HG02678 (cell line): ENCODE results near the gene TSPAN18.

Source experiments
- ATAC-seq: cut with Tn5 transposase; IDR thresholded peaks from one replicate; pipeline ENCODE4 v1.9.1; 2021; ENCODE audit warnings: mild to moderate bottlenecking, moderate library complexity; ENCODE audit not compliant: unreplicated experiment

The TSPAN18 gene

DNA sequence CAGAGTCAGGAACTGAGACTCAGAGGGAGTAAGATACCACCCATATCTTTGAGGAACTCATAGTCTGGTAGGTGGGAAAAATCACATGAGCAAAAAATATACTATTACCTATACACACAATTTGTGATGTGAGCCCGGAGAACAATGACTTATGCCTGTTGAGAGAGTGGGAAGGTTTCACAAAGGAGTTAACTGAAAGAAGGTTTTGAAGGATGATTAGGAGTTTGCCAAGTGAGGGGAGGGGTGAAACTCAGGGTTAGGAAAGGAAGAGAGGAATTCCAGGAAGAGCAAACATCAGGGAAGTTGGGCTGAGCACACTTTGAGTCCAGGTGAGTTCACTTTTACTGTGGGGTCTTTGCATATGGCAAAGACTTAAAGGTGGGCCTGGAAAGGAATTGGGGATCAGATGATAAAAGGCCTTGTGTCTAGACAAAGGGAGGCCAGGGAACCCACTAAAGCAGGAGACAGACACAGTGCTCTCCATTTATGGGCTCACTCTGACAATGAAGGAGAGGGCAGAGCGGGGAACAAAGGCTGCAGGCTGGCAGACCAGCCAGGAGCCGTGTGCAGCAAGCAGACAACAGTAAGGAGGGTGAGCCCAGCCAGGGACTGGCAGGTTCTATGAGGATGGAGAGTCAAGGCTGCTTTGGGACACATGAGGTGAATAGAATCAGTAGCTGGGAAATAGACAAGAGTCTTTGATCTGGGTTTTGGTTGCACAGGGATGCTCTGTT is 33.1 kb downstream of the TSPAN18 start:
- ATAC-seq = no peak

DNA sequence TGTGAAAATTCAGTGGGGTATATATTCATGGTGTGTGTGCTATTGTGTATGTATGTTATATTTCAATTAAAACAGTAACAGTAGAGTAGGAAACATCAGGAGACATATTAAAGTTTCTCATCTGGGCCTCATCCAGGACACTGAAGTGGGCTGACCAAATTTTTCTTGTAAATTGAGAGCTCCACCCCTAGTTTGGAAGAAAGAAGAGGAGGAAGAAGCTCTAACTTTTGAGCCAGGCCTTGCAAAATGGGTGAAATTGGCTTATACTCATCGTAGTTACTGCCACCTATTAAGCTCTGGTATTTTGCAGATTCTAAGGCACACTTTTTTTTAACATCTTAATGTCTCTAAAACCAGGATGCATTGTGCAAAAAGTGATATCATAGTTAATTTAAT is 33.7 kb downstream of the TSPAN18 start:
- no peak for ATAC-seq

DNA sequence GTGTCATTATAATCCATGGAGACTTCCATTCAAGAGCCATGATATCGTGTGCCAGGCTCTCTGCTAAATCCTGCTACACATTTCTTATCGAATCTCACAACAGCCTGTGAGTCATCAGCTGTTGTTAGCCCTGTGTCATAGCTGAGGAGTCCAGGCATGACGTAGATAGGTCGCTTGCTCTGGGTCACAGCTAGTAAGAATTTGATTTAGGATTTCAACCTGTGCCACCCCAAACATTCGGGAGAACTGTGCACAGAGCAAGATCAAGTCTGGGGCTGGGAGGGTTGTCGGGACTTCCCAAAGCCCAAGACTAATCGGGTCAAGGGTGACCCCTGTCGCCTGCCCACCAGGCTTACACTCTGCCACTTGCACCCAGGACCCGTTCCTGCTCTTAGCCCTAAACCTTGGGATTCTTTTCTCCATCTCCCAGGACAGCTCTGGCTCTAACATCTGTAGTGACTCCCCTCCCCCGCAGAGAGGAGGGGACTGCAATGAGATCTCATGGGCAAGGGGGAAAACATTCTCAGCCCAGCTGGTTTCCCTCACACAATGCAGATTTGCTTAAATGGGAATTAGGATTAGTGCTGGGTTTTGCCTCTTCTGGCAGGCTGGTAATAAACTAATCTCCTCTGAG is 34.3 kb downstream of the TSPAN18 start:
- ATAC-seq = no peak

DNA sequence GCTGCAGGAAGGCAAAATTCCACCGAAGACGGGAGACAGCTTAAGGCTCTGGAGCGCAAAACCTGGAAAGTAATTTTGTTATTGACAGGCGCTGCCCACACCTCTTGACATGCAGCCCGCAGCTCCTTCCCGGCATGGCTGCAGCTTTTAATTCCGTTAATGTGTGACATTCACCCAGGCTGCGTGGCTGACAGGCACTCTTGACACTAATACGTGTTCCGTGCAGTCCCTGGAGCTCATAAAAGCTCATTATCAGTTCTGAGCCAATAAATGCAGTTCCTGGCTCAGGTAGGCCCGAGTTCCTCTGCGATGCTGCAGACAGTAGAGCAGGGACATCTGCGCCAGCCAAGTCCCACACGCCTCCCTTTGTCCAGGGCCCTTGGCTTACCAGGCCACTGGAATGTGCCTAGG is 34.8 kb downstream of the TSPAN18 start:
- no peak for ATAC-seq

DNA sequence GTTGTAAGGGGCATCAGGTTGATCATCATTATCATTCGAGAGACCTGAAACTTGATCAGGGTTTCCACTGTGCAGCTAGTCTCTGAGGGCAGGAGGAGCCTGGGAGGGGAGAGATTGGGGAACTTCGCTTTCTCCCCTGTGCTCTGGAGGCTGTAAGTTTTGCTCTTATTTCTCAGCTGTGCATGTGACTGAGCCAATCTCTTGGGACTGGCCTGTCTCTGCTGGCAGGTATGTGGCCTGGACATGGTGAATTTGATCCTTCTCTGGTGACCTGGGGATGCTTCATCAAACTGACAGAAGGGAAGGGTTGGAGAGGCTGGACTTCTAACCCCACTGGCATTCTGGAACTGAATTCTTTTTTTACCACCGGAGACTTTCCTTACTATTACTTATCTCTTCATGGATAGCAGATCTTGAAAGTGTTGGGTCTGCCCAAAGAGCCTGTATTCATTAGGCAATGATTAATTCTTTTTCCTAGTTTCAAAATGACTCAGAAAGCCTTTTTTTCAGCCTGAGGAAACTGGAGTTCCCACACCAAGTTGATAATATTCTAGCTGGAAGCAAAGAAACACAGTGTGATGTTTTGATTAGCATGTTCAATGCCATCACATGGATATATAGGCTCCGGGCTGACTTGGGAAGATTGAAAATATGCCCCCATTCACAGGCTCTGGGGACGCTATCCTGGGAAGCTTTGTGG is 36.5 kb downstream of the TSPAN18 start:
- no peak for ATAC-seq

DNA sequence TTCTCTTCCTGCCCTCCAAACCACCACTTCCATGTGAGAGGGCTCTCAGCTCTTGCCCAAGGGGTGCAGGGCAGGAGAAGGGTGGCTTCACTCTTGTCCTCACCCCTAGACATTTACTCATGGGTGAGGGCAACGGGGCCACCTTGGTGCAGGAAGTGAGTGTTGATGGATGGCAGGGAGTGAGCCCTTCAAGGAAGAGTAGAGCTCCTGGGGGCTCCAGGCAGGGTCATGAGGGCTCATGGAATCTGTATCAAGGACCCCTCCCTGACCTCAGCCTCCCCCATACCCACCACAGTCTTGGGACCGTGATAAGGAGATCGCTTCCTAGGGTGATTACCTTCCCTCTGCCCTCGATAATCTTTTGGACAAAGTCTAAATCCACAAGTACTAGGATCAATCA is 37.8 kb downstream of the TSPAN18 start:
- no peak for ATAC-seq

DNA sequence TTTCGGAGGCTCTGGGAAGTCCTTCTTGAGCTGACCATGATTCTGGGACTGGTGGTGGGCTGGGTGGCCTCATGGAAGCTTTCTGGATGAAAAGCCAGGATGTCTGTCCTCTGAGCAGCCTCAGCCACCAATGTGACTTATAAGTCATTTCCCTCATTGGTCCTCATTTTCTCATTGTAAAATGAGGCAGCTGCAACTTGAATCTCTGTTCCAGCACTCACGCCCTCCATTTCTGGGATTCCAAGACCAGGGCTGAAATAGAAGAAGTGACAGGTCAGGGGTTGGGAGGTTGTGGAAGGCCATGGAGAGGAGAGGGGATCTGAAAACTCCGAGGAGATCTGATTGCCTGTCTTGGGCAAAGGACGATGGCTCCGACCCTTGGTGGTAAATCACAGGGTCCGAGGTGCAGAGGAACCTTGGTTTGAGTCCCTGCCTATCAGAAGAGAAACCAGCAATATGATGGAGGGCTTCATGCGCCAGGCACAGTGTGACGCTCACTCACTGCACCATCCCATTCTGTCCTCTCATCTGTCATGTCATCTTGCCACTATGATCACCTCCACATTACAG is 38.3 kb downstream of the TSPAN18 start:
- no peak for ATAC-seq

DNA sequence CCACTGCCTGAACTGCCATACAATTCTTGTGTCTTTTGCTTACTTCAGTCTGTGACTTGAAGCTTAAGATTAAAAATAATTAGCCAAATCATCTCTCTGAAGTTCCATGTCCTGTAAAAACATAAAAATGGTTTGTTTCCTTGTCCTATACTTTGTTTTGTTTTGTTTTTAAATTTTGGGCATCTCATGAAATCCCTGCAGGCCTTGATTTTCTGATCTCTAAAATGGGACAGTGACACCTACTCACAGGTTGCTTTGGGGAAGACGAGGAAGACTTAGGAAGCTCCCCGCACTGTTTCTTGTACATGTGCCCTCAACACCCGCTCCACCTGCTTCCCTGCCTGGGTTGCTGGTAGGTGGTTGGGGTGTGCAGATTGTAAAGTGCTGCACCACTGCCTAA is 38.9 kb downstream of the TSPAN18 start:
- ATAC-seq = no peak

DNA sequence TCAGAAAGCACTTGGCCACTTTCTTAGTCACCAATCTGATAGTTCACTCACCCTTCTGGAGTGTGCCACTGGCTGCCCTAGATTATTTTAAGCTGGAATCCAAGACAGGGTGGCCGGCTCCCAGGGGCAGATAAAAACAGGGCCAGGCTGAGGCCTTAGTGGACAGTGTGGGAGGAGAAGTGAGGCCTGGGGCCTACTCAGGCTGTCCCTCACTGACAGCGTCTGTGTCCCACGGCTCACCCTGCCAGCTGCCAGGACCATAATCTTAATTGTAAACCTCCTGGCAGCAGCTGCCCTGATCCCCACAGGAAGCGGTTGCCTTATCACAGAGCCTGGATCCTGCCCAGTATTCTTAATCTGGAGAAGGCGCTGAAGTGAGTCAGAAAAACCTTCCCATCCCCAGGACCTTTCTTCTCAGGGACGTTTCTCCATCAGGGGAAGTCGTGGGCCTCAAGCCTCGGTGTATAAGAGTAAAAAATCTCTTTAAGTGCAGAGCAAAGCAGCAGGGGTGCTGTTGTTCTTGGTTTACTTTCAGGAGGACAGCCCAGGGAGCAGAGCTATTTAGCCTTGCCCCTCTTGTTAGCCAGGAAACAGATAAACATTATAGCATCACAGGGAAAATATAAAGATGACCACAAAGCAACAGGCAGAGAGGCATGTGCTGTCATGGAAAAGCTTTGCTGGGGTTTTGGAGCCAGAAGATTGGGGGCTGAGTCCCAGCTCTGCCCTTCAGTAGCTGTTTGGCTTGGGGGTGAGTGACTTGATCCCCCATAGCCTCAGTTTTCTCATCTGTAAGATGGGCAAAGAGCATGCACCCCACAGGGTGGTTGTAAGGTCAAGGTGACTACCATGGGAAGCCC is 39.6 kb downstream of the TSPAN18 start:
- no peak for ATAC-seq

DNA sequence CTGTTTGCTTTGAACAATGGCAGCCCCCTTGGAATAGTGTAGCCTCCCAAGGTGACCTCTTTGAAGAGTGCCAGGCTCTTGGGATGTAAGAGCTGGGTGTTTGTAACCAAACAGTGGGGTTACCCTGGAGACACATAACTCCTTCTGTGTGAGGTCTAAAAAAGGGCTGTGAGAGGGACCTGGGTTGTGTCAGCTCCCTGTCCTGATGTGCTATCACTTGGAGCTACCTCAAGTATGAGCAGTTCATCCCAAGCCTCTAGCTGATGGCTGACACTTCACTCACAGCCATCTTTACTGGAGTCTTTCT is 40.2 kb downstream of the TSPAN18 start:
- ATAC-seq = no peak

DNA sequence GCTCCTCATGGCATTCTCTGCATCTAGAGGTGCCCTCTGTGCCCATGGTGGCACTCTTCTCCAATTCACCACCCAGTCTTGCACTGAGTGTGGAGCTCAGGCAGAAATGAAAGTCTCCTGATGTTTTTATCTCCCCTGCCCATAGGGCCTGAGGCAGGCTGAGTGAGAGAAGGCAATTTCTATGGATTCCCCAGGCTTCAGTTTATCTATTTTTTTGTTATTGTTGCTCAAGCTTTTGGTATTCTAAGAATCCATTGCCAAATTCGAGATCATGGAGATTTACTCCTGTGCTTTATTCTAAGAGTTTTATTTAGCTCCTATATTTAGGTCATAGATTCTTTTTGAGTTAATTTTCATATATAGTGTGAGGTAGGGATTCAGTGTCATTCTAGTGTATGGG is 40.7 kb downstream of the TSPAN18 start:
- no peak for ATAC-seq

DNA sequence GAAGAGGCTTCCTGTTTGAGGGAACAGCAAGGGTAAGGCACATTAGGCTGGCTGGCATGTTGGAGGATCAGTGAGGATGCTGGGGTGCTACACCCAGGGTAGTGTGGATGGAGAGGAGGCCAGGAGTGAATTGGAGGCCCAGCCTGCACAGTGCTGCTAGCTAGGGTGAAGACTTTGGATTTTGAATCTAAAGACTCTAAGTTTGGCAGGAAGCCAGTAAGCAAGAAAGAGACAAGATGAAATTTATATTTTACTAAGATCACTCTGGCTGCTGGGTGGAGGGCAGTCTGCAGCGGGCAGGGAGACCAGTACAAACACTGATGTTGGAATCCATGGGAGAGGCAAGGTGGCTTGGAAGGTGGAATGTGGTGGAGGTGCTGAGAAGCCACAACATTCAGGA is 43.6 kb downstream of the TSPAN18 start:
- no peak for ATAC-seq

DNA sequence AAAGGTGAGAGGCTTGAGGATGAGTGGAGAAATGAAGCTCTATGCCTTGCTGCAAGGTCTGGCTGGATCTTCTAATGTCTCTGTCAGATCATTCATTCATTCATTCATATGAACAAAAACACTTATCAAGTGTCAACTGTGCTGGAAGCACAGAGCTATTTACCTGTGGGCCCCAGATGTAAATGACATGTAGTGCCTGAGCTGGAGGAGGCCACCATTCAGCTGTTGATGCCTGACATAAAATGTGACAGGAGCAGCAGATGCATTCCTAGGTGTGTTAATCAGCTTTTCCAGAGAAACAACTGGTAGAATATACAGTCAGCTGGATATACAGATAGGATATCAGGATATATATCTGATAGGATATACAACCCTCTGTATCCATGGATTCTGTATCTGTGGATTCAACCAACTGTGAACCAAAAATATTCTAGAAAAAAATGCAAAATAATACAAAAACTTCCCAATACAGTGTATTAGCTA is 44.5 kb downstream of the TSPAN18 start:
- ATAC-seq = no peak

DNA sequence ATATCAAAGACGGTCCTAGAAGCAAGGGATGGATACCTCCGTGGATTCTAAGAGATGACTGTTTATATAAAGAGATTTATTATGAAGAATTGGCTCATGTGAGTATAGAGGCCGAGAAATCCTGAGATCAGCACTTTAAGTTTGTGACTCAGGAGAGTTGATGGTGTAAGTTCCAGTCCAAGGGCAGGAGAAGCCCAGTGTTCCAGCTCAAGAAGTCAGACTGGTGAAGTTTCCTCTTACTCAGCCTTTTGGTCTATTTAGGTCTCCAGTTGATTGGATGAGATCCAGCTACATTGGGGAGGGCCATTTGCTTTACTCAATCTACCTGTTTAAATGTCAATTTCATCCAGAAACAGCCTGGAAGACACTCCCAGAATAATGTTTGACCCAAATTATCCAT is 45.1 kb downstream of the TSPAN18 start:
- no peak for ATAC-seq

DNA sequence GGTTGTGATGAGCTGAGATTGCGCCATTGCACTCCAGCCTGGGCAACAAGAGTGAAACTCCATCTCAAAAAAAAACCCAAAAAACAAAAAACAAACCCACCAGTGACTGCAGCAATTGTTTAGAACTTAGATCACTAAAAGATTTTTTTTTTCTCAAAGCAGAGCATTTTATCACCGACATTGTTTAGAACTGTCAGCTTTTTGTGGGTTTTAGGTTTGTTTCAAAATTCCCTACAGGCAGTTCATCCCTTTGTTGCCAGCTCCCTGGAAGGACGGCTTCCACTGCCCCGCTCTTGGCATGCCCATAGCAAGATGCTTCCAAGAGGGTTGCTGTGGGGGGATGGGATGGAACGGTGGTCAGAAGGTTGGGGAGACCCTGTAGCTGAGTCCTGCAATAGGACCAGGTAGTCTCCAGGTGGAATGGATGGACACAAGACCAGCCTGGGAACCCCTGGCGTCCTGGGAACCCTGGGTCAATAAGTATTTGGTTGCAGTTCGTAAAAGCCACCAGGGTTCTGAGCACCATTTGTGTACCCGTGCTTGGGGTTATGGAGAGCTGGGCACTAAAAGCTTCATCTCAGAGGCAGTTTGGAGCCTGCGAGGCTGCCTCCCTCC is 46.7 kb downstream of the TSPAN18 start:
- no peak for ATAC-seq

DNA sequence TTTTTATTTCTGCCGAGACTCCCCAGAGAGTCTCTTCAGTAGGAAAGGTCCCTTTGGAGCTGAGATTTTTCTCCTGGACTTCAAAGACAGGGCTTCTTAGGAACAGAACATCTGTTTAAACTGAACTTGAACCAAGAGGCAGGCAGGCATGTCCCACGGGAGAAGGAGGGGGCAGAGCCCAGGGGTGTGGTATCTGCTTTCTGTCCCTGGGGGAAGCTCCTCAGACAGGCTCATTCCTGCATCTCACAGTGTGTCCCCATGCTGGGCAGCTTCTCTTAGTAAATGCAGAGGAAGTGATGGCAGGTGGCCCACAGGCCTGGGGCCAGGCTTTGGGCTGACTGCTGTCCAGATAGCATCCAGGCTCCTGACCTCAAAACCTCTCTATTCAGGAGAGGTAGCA is 47.3 kb downstream of the TSPAN18 start:
- no peak for ATAC-seq

DNA sequence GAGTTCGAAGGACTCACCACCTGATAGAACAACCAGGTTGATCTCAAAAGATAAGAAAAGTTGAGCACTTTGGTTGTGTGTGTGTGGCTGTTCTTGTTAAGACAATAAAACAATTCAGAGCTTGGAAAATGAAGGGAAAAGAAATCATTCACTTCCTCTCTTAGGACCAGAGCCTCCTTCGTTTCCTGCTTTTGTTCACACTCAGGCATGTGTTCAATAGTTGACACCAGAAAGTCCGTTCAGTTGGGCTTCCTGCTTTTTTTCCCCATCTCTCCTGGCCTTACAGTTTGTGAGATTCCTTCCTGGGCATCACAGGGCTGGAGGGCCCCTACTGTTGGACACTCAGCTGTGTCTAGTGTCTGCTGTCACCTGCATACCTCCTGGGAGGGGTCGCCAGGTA is 48.0 kb downstream of the TSPAN18 start:
- no peak for ATAC-seq

DNA sequence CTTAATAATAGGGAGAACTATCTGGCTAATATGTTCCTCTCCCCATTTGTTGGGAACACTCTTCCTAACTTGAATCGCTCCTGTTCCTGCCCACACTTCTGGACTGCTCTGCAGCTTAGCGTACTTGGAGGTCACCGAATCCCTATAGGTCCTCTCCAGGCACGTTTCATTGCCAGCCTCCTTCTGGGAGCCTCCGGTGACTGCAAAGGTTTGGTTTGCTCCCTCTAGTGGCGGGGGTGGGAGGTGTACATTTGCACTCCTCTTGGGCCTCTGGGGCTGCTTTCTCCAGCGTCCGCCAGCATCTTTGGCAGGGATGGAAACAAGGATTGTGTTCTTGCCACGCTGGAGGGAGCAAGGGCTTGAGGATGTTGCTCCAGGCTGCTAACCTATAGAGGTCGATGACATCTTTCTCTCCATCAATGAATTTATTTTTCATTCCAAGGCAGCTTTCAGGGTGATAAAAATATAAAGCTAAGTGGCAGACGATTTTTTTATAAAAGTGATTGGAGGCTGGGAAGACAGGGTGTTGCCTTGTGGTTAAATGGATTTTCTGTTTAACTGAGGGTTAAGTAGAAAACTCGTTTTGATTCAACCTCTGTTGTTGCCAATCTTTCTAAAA is 48.7 kb downstream of the TSPAN18 start:
- ATAC-seq = no peak

DNA sequence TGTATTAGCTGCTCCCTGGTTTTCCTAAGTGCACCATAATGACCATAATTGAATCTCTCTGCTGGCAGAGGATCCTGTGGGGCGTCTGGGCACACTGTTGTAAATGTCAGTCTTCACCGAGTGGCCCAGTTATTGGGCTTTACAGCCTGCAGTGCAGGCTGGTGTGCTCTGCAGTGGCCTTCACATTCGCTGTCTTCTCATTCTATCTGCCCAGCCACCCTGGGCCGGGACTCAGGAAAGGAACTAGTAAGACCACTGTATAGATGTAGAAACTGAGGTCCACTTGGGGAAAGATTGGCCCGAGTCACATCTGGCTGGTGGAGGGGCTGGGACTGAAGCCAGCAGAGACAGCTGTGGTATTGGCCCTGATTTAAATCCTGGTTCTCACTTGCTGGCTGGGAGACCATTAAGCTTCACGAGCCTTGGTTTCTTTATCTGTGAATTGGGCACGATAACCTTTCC is 49.3 kb downstream of the TSPAN18 start:
- ATAC-seq = no peak
